ENCODE results near the gene CEACAM19.
"Not testable (repeated sequence)": the region's sequence is repeated elsewhere in the genome, so short reads cannot be mapped to it uniquely, and the experiment has no call there.

Gene CEACAM19

DNA sequence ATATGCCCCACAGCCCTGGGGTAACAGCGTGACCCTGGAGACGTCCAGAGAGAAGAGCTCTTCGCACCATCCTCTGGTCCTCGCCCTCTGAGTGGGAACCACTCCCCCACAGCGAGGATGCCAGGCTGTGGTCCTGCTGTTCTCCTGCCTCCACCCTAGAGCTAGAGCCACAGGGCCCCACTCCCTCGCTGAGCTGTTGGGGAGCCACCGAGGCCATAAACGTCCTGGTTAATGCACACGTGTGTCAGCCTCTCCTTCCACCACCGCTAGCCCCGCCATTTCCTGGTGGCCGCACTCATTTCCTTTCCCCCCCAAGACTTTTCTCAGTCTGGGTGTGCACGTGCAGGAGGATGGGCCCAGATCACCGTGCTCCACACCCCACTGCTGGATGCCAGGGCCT, 39.2 kb downstream of the CEACAM19 start:
- ChIA-PET POLR2A (no interaction called here), CTCF (interaction anchor here (1.5 to 3.5 kb wide), 2 partner anchors 7 to 13 kb away, joined by 3 to 26 read pairs; no protein-coding TSS in a partner anchor)
- DNase-seq (ENCODE audit: extremely low spot score): no peak
- TF ChIP-seq, protein P1, sequence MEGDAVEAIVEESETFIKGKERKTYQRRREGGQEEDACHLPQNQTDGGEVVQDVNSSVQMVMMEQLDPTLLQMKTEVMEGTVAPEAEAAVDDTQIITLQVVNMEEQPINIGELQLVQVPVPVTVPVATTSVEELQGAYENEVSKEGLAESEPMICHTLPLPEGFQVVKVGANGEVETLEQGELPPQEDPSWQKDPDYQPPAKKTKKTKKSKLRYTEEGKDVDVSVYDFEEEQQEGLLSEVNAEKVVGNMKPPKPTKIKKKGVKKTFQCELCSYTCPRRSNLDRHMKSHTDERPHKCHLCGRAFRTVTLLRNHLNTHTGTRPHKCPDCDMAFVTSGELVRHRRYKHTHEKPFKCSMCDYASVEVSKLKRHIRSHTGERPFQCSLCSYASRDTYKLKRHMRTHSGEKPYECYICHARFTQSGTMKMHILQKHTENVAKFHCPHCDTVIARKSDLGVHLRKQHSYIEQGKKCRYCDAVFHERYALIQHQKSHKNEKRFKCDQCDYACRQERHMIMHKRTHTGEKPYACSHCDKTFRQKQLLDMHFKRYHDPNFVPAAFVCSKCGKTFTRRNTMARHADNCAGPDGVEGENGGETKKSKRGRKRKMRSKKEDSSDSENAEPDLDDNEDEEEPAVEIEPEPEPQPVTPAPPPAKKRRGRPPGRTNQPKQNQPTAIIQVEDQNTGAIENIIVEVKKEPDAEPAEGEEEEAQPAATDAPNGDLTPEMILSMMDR (IDR thresholded peaks at IDR 0.05; ENCODE audit: control extremely low read depth, extremely low read depth, low read depth, missing control alignments): no peak

DNA sequence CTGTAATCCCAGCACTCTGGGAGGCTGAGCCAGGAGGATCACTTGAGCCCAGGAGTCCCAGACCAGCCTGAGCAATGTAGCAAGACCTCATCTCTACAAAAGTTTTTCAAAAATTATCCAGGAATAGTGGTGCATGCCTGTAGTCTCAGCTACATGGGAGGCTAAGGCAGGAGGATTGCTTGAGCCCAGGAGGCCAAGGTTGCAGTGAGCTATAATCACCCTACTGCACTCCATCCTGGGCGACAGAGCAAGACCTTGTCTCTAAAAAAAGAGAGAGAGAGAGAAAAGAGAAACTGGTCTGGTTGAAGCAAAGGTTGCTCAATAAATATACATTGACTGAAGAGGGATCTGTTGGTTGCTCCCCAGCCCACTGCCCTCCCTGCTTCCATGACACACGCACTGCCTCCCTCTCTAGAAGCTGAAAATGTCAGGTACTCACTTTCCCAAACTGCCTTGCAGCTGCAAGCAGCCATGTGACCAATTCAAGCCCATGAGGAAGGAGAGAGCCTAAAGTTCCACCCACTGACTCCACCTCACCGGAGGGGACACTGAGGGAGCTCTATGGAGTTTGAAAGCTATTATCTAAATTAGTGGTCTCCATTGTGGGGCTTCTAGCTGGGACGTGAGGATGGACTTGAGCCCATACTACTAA, 41.7 kb downstream of the CEACAM19 start:
- ChIA-PET CTCF (interaction anchor here (0.8 to 4.9 kb wide), 11 partner anchors 10 to 133 kb away, joined by 3 to 49 read pairs (median 4); partner anchors contain the start of gene NECTIN2), POLR2A (no interaction called here)
- TF ChIP-seq, protein P1 (IDR thresholded peaks at IDR 0.05; ENCODE audit: control extremely low read depth, extremely low read depth, low read depth, missing control alignments): no peak
- DNase-seq (ENCODE audit: extremely low spot score): no peak

DNA sequence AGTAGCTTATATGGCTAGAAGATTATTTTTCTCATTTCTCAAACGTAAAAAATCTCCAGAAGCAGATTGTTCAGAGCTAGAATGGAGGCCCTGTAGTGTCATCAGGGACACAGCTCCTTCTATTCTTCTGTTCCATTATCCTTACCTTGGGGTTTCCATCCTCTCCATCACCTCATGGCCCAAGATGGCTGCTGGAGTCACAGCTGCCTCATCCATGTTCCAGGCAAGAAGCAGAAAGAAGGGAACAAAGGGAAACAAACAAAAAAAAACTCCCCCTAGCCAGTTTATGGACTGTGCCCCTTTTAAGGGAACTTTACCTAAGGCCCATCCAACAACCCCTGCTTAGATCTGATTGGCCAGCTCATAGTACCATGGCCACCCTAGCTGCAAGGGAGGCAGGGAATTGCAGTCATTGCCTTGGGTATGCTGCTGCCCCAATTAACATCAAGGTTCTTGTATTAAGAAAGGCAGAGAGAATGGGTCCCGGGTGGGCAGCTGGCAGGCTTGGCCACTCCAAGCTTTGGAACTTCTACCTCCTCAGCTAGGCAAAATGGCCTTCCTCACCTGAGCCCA, 43.4 kb downstream of the CEACAM19 start:
- ChIA-PET CTCF (interaction anchor here (0.9 to 4.9 kb wide), 4 partner anchors 9 to 56 kb away, joined by 3 to 49 read pairs (median 7); no protein-coding TSS in a partner anchor), POLR2A (no interaction called here)
- no peak for DNase-seq (ENCODE audit: extremely low spot score)
- TF ChIP-seq, protein P1 (IDR thresholded peaks at IDR 0.05; ENCODE audit: control extremely low read depth, extremely low read depth, low read depth, missing control alignments): no peak

DNA sequence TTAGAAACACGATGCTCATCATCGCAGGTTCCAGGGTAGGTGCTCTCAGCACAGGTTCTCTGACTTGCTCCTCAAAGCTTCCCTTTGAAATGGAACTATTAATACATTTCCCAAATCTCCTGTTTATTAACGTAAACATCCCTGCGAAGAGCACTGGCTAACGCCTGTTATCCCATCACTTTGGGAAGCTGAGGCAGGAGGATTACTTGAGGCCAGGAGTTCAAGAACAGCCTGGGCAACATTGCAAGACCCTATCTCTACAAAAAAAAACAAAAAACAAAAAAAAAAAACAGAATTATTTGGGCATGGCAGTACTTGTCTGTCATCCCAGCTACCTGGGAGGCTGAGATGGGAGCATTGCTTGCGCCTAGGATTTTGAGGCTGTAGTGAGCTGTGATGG, 46.3 kb downstream of the CEACAM19 start:
- no peak for DNase-seq (ENCODE audit: extremely low spot score)
- CTCF ChIA-PET: interaction anchor here (1.0 to 18.1 kb wide), 3 partner anchors 8 to 55 kb away, joined by 3 to 513 read pairs (median 126); partner anchors contain the start of gene CBLC
- POLR2A ChIA-PET: interaction anchor here (0.7 kb wide), 1 partner anchor 25 kb away, joined by 4 read pairs; no protein-coding TSS in a partner anchor
- TF ChIP-seq, protein P1 (IDR thresholded peaks at IDR 0.05; ENCODE audit: control extremely low read depth, extremely low read depth, low read depth, missing control alignments): no peak

GRCh38 chr19:44718441-44719261, 47.4 kb downstream of the CEACAM19 start:
- POLR2A ChIA-PET: no interaction called here
- TF ChIP-seq, protein P1 (IDR thresholded peaks at IDR 0.05; ENCODE audit: control extremely low read depth, extremely low read depth, low read depth, missing control alignments): no peak
- DNase-seq (ENCODE audit: extremely low spot score): no peak
- CTCF ChIA-PET: interaction anchor here (1.0 to 18.1 kb wide), 3 partner anchors 9 to 54 kb away, joined by 3 to 513 read pairs (median 126); partner anchors contain the start of gene CBLC

DNA sequence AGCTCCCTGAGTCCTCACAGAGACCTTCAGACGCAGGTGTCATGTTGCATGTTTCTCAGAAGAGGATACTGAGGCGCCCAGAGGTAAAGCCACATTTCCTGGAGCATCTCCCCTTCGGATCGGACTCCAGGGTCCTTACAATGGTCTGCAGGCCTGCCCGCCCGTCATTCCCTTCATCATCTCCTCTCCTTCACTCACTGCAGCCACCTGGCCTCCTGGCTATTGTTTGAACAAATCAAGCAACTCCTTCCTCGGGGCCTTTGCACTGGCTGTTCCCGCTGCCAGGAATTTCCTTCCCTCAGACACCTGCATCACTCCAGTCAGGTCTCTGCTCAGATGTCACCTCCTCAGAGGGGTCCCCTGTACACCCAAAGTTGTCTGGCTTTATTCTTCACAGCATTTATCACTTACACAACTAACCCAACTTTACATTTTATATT, 48.0 kb downstream of the CEACAM19 start:
- CTCF ChIA-PET: interaction anchor here (10.2 to 18.1 kb wide), 2 partner anchors 29 to 53 kb away, joined by 126 to 513 read pairs; partner anchors contain the start of gene CBLC
- TF ChIP-seq, protein P1 (IDR thresholded peaks at IDR 0.05; ENCODE audit: control extremely low read depth, extremely low read depth, low read depth, missing control alignments): no peak
- POLR2A ChIA-PET: no interaction called here
- no peak for DNase-seq (ENCODE audit: extremely low spot score)

- CTCF ChIA-PET: interaction anchor here (0.7 to 18.1 kb wide), 3 partner anchors 30 to 63 kb away, joined by 3 to 513 read pairs (median 126); partner anchors contain the start of gene CBLC
- POLR2A ChIA-PET; DNase-seq (ENCODE audit: extremely low spot score): not testable (repeated sequence)
Observed at GRCh38 chr19:44720396-44720795, 49.1 kb downstream of the CEACAM19 start.

All from GM10248 (cell line).